HG03175 (cell line): ENCODE data around the gene HRH4.
A peak's percentile ranks its signal among the peaks of the same experiment; 100 is the strongest.

Experiments used
- ATAC-seq: cut with Tn5 transposase; IDR thresholded peaks from one replicate; pipeline ENCODE4 v1.9.1; 2021; ENCODE audit warnings: mild to moderate bottlenecking, moderate library complexity; ENCODE audit not compliant: unreplicated experiment

The HRH4 gene

DNA sequence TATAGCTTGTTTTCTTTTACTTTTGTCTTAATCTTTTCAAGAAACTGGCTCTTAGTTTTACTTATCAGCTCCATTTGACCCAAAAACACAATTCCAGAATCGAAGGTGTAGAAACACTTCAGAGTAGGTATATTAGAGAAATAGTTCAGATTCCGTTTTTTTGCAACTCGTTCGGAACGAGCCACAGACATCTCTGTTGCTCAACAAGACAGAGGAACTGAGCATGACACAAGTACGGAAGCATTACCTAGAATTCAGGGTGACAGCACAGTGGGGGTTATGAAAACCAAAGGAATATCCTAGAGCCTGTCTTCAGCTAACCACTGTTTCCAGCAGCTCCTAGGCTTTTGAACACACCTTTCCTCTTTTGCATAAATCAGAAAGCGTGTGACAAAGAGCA, 5.0 kb downstream of the HRH4 start:
- ATAC-seq: no peak

DNA sequence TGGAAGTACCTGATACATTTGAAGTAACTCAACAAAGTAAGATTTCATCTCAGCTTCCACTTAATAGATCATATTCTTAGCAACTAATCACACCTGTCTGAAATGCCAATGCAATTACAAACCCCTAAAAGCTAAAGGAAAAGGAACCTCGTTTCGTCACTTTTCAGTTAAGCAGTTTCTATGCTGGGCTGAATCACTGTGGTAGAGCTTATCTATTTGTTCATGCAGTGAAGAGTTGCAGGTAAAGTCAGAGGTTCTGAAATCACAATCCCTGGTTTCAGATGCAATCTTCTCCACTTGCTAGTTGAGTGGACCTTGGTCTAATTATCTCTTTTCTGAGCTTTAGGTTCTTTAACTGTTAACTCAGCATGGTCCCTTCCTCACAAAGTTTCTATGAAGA, 6.3 kb downstream of the HRH4 start:
- no peak for ATAC-seq

DNA sequence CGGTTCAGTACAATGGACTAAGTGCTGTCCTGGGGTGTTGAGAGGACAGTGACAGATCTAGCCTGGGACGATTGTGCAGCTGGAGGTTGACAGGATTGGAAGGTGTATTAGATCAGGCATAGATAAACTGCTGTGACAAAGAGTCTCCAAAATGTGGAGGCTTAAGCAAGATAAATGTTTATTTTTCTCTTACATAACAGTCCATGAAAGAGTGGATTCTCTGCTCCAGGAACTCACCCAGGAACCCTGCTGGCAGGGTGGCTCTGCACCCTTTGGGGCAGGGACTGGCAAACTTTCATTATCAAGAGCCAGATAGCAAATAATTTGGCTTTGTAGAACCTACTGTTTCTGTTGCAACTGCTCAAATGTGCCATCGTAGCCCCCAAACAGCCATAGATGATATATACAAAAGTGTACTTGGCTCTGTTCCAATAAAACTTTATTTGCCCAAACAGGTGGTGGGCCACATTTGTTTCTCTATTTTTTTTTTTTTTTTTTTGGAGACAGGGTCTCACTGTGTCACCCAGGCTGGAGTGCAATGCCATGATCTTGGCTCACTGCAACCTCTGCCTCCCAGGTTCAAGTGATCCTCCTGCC, 9.7 kb downstream of the HRH4 start:
- no peak for ATAC-seq

DNA sequence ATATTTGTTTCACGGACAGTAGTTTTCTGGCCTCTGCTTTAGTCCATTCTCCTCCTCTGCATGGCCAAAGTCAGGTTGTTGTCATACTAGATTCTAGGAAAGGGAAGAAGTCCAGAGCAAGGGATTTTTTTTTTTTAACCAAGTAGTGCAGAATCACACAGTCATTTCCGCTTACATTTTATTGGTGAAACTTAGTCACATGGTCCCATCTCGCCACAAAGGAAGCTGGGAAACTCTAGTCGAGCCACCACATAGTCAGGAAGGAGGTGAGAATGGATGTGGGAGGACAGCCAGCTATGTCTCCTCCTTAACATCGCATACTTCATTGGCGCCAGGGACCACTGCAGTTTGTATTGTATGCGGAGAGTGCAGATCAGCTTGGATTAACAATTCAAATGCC, 10.4 kb downstream of the HRH4 start:
- ATAC-seq: no peak

DNA sequence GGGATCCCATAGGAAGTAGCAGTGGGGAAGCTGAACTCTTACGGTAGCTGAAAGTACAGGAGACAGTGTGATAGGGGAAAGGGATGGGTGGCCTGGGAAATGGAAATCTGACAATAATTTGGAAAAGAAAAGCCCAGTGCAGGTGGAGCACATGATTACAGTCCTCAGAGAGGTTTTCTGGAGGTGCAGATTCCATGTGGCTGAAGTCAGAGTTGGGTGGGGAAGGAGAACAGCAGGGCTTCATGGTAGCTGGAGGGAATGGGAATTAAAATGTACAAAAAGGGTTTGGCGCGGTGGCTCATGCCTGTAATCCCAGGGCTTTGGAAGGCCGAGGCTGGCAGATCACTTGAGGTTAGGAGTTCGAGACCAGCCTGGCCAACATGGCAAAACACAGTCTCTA, 12.2 kb downstream of the HRH4 start:
- no peak for ATAC-seq

DNA sequence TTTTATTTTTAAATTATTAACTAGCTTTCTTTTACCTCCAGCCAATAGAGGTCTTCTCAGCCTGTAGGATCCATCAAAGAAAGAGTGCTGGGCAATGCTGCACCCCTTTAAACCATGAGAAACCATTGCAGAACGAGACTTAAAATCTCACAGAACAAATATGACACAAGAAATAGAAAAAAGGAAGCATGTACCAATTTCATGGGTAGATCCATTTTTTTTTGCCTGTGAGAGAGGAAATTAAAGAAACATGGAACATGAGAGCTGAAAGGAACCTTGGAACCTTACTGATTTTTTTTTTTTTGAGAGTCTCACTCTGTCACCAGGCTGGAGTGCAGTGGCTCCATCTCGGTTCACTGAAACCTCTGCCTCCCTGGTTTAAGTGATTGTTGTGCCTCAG, 14.0 kb downstream of the HRH4 start:
- ATAC-seq: no peak

DNA sequence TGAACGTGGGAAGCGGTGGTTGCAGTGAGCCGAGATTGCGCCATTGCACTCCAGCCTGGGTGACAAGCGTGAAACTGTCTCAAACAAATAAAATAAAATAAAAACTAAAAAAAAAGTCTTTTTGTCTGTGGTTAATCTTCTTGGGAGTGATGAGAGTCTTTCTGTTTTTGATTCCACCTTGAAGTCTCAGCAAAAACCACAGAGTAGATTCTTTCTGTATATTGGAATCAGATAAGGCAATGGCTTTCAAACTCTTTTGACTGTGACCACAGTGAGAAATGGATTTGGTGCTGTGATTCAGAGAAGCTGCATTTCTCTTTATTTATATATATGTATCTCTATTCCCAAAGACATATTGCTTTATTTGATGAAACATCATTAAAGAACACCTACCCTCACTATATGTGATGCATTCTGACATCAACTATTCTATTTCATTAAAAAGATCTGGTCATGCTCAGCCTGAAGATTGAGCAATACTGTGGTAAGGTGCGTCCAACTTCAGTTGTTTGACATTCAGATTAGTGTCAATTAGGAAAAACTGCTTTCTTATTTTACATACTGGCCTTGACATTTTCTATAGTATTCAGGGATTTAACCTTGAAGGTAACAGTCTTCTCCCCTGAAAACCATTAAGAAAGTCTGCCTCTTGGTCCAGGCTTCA, 15.6 kb downstream of the HRH4 start:
- no peak for ATAC-seq

DNA sequence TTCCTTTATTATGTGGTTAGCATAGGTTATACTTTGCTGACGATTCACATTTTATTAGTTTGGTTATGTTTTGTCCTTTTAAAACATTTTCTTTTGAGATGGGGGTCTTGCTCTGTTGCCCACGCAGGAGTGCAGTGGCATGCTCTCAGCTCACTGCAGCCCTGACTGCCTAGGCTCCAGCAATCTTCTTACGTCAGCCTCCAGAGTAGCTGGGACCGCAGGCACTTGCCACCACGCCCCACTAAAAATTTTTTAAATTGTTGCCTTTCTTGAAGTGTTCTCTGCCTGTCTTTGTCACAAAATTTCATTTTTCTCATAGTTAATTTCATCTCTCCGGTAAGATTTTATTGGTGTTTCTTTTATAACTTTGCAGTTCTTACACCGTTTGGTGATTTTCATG, 18.9 kb downstream of the HRH4 start:
- no peak for ATAC-seq

DNA sequence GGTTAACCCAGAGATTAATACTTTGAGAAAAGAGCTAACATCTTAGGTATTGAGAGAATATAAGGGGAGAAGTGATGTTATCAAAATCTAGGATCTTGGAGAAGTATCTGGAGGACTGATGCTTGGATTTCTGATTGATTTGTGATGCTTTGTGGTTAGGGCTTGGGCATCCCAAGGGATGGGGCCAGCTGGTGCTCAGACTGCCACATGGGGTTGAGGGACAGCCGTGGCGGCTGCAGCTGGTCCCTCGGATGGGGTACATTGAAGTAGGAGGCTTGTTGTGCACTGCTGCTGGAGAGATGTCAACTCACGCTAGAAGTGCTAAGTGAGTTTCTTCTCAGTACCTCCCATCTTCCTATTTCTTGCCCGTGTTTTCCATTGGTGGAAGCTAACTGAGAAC, 22.4 kb downstream of the HRH4 start:
- ATAC-seq: no peak

DNA sequence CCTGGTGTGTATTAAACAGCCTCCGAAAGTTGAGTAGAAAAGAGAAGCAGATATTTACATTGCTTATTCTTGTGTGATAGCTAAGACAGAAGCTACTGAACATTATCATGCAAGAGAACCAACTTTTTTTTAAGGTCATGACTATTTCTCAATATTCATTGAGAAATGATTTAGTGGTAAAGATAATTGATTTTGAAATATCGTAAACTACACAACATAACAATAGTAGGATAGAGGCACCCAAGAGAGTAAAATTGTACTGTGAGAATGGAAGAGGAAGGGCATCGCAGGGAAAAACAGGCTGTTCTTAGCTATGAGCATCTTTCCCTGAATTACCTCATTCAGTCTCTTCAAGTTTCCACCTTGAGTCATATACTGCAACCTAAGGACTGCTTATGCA, 25.2 kb downstream of the HRH4 start:
- ATAC-seq: no peak

DNA sequence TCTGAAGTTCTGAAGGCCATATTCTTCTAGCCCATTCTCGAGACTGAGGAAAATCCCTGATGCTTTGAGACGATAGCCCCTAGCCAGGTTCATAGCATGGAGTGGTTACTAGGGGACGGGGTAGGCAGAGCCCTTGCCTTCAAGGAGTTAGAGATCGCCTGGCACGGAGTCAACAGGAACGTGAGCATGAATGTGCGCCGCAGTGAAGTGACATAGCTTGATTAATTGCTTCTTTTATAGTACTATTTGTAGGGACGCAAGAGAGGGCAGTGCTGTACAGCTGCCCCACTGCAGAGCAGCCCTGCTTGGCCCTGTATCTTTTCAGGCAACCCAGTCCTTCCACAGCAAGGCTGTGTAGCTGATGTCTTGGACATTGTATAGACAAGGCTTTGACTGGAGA, 26.2 kb downstream of the HRH4 start:
- ATAC-seq: no peak

DNA sequence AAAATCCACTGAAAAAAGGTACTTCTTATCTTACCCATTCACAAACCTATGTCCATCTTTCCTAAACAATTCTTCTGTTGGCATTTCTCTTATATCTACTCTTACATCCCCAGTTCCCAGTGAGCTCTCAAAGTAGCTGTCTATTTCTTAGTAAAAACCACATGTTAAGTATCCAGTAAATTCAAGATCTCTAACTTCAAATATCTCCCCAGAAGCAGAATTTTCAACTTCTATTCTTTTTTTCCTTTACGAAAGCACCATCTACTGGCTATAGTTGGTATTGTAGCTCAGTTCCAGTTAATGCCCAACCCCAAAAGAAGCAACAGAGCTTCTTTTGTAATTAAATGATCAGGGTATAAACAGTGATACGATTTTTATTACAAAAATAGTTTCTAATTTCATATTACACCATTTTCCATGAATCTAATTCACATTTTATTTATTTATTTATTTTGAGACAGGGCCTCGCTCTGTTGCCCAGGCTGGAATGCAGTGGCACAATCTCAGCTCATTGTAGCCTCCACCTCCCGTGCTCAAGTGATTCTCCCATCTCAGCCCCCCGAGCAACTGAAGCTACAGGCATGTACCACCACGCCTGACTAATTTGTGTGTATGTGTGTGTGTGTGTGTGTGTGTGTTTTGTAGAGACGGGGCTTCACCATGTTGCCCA, 28.5 kb downstream of the HRH4 start:
- ATAC-seq: no peak

DNA sequence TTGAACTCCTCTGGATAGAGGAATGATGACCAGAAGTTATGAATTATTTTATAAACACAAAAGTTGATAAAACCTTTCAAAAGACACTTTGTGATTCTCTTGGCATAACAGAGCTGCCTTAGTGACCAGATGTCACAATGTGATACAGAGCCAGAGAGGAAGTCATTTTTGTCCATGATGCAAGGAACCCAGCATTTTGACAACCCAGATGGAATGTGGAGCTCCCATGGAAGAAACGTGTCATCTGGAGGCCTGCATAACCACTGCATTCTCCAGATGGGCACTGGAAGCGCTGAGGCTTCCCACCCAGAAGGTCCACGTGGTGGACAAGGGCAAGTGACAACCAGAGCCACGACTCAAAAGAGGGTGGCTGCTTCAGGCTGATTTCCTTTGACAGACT, 30.1 kb downstream of the HRH4 start:
- ATAC-seq: no peak

DNA sequence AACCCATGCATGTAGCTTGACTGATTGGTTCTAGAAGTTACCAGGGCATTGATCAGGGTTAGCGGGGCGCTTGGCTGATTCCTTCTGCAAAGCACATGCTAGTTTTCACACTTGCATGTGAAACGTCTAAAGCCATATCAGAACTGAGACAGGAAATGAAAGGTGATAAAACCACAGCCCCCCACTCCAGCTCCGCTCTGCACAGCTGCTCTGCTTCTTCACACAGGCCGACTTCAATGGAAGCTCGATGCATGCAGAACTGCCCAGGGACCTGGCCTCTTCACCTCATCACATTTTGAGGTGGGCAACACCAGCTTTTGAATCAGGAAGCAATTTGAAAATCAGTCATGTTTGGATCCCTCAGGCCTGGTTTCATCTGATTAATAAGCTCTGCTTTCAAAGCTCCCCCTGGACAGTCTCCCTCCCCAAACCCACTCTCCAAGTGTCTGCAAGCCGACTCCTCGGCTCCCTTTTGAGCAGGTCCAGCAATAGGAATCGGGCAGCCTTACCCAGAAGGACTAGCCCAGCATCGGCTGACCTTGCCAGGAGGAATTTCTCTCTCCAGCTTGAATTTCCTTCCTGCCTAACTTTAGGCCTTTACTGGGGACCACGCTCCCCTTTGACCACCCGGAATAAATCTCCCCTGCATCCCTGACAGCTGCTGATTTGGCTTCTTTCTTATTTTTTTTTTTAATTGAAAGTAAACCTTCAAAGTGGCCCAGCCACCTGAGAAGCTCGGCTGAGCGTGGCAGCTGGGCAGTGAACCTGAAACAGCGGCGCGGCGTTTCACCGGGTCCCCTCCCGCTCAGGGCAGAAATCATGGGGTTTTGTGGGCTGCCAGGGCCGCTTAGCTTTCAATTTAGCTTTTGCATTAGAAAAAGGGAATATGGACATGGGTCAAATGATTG, 31.7 kb downstream of the HRH4 start:
- peak; percentile 92 for ATAC-seq

DNA sequence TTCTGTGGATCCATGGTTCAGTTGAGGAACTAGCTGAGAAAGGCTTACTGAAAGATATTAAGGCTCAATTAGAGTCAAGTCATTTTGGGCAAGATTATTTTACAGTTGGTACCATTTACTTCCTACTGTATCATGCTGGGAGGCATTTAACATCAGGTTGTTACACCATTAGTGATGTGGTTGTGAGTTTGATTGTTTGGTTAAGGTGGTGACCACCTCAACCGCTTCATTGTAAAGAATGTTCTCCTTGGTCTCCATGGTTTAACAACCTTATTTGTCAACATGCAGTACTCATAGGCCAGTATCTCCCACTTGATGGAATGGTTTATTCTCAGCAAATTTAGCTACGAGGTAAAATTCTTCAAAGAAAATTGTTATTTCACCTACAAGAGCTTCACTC, 34.1 kb downstream of the HRH4 start:
- ATAC-seq: no peak

DNA sequence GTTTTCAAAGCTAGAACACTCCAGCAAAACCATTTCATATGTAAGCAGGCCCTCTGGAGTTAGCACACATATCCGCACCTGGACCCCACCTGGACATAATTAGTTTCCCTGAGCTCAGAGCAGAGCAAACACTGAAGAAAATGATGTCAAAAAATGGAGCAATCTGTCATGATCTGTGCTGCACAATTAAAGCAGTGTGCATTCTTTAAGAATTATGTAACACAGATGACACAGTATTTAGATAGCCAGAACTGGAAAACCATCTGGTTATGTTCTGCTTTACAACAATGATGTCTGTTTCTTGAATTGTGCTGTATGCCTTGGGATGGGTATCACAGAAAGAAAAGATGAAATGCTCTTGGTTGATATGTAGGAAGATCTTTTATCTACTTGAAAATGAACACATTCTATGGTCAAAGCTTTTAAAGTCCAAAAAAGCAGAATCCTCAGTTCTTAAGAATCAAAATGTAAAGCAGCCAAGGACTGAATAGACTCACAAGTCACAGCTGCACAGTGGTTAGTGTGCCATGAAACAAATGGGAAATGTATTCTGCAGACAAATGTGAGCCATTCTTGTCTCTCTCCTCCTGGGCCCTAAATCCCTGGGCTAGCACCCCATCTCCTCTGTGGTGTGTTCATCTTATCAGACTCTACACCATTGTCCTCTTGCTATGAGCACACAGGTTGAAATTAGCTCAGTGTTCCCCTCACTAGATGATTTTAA, 36.8 kb downstream of the HRH4 start:
- no peak for ATAC-seq

DNA sequence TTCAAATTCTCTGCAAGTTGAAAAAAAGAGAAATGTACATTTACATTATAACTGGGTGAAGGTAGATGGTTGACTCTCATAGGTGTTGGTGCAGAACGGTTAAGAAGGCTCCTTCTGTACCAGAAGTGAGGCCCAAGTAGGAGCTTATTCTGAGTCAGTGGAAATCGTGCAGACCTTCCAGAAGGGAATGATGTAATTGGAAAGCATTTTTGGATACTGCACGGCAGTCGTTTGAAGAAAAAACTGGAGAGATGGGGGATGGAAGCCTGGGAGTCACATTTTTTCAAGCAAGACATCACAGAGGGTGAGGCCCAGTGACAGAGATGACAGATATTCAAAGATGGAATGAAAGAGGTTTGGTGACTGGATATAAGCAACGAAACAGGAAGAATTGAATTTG, 39.4 kb downstream of the HRH4 start:
- ATAC-seq: no peak

DNA sequence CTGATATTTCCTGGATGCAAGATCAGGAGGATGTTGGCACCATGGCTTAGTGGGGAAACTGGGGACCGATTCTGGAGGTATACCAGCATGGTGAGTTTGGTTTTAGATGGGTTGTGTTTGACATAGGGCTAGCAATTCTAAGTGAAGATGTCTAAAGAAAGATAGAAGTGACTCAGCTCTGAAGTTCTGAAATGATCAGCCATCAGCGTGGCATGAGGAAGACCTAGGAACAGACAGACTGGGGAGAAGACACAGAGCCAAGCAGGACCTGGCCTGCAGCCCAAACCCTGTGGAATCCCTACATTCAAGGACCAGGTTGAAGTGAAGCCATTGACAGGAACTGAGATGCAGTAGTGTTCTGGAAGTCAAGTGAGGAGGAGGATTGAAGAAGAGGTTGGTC, 39.8 kb downstream of the HRH4 start:
- ATAC-seq: no peak

DNA sequence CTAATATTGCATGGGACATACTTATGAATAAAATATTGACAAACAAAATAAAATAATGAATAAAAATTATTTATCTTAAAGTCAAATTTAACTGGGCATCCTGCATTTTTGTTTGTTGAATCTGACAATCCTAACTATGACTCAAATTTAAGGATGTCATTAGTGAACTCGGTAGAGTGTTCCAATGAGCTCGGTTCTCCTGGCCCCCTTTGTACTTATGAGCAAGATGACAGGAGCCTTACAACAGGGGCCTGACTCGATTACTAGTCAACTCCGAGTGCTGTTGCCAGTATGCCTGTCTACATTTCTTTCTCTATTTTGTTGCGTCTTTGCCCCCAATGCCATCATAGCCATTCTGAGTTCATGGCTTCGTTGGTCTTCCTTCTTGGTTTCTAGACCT, 40.3 kb downstream of the HRH4 start:
- ATAC-seq: no peak

DNA sequence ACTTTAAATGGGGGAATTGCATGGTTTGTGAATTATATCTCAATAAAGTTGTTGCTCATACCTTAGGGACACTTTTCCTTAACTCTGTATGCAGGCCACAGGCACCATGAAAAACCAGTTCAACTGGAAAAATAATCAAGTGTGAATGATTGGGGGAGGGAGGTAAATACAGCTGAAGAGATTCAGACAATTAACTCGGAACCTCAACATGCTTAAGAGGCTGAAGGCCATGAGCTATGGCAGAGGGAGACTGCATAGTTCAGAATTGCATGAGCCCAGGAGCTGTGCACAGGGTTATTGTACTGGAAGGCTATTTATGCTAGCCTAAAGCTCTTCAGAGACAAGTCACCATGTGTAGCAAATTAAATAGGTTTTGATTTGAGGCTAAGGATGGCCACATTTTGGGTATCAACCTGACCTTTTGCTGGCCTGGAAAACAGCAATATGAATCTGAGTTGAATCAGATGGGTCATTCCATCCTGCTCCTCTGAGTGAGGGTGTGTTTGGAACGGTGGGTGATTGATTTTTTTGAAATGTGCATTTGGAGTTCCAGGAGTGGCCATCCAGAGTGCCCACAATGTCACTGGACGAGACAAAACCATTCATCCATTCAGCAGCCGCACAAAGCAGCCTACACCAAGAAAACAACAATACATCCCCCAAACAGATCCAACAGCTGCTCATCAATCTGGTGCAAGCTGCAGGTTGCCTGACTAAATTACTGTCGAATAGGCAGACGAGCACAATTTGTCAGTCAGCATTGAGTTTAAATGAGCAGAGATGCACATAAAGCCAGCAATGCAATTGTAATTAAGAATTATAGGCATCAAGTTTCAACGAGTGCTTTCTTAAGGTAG, 42.5 kb downstream of the HRH4 start:
- ATAC-seq: no peak
